Muscle layer of colon (tissue), 2 donors: Measurements from ENCODE around the gene KIAA0930.

Experiments
- H3K27ac ChIP-seq: one replicate; pipeline ENCODE4 v1.7.0; 2013; ENCODE audit warnings: low read depth, mild to moderate bottlenecking, low read length, moderate library complexity
- H3K27me3 ChIP-seq, 2 donors: one replicate each; pipeline ENCODE4 v1.7.0; 2013; ENCODE audit warnings: low read length in 2 of 2, mild to moderate bottlenecking in 2 of 2; ENCODE audit not compliant: insufficient read depth in 2 of 2, control insufficient read depth in 1 of 2
- H3K36me3 ChIP-seq: one replicate; pipeline ENCODE4 v1.7.0; 2013; ENCODE audit warnings: mild to moderate bottlenecking, low read length; ENCODE audit not compliant: insufficient read depth
- H3K4me1 ChIP-seq: one replicate; pipeline ENCODE4 v1.7.0; 2013; ENCODE audit warnings: mild to moderate bottlenecking, low read length; ENCODE audit not compliant: insufficient read depth
- H3K4me3 ChIP-seq, 2 donors: one replicate each; pipeline ENCODE4 v1.7.0; 2013; ENCODE audit warnings: low read length in 2 of 2, low read depth in 1 of 2, mild to moderate bottlenecking in 1 of 2, moderate library complexity in 1 of 2
- H3K9ac ChIP-seq: one replicate; pipeline ENCODE4 v1.7.0; 2013; ENCODE audit warnings: low read length
- H3K9me3 ChIP-seq: one replicate; pipeline ENCODE4 v1.7.0; 2013; ENCODE audit warnings: mild to moderate bottlenecking, low read length
- donor health status: abdominal sarcoma.
- donor health status: Adenocarcinoma of cecum.

Gene KIAA0930

DNA sequence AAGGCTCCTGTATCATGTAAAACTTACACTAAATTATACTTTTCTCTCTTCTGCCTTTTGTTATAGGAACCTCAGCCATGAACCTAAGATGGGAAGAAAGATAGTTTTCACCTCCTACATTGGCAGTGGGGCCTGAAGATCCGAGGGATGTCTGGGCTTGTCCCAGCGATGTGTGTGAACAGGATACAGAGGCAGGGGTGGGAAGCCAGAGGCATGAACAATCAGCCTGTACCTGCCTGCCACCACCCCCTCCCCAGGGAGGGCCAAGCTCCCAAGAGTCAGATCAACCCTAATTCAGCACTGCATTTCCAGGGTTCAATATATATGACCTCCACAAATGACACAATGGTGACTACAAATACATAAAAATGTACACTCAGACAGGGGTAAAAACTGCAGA lies 9.4 kb downstream of the KIAA0930 start:
- peaks cover 9% of the 10 kb centered on the region for H3K4me1 ChIP-seq
- no peaks in the 10 kb centered on the region for H3K9me3 ChIP-seq
- no peak overlapping the region for H3K4me3 ChIP-seq
- H3K27me3 ChIP-seq: no peaks in the 10 kb centered on the region
- H3K27ac ChIP-seq: no peak overlapping the region
- no peak overlapping the region for H3K9ac ChIP-seq
- H3K36me3 ChIP-seq: no peaks in the 10 kb centered on the region

DNA sequence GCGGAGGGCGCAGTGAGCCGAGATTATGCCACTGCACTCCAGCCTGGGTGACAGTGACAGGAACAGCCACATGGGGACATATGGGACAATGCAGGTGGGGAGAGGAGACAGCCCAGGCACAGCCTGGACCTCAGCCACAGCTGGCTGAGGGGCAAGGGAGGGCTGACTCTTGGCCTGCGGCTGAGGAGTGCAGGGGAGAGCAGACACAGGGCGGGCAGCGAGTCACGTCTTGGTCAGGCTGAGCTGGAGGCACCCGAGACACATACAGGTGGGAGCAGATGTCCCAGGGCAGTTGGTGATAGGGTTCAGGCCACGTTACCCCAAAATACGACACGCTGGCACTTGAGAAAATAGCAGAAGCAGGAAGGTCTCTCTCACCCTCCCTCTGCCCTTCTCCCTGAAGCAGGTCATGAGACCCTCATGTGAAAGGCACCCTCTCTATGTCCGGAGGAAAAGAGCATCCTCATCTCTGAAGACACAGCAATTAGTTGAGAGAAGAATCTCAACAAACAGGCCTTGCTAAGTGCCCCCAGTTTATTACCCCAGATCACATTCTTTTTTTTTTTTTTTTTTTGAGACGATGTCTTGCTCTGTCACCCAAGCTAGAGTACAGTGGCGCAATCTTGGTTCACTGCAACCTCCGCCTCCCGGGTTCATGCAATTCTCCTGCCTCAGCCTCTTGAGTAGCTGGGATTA lies 10.5 kb downstream of the KIAA0930 start:
- Histone ChIP-seq H3K27ac (no peak overlapping the region), H3K9ac (no peak overlapping the region), H3K9me3 (no peaks in the 10 kb centered on the region), H3K27me3 (no peaks in the 10 kb centered on the region), H3K4me1 (peaks cover 18% of the 10 kb centered on the region), H3K36me3 (no peaks in the 10 kb centered on the region), H3K4me3 (no peak overlapping the region)

- H3K36me3 ChIP-seq: no peaks in the 10 kb centered on the region
- H3K27me3 ChIP-seq: no peaks in the 10 kb centered on the region
- H3K9ac ChIP-seq: no peak overlapping the region
- no peak overlapping the region for H3K27ac ChIP-seq
- peaks cover 18% of the 10 kb centered on the region for H3K4me1 ChIP-seq
- no peak overlapping the region for H3K4me3 ChIP-seq
- H3K9me3 ChIP-seq: no peaks in the 10 kb centered on the region
These were observed 11.5 kb downstream of the KIAA0930 start for GRCh38 chr22:45229181-45229580.

DNA sequence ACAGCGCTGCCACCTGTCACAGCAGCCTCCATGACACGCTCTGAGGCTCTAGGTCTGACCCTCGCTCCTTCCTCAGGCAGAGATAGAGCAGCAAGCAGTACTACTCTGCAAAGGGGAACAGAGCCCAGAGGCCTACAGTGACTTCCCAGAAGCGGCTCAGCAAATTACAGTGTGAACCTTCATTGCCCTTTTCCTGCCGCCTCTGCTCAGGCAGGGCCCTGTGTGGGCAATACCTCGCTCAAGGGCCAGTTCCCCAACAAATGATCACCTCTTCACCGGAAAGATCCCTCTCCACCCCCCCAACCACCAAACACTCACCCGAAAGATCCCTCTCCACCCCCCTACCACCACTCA lies 12.3 kb downstream of the KIAA0930 start:
- Histone ChIP-seq H3K4me3 (no peak overlapping the region), H3K36me3 (no peaks in the 10 kb centered on the region), H3K9me3 (no peaks in the 10 kb centered on the region), H3K9ac (no peak overlapping the region), H3K27ac (no peak overlapping the region), H3K27me3 (no peaks in the 10 kb centered on the region), H3K4me1 (peaks cover 18% of the 10 kb centered on the region)

- peak overlapping the region; percentile 3 for H3K27ac ChIP-seq
- H3K9ac ChIP-seq: no peak overlapping the region
- no peaks in the 10 kb centered on the region for H3K9me3 ChIP-seq
- H3K27me3 ChIP-seq: no peaks in the 10 kb centered on the region
- H3K36me3 ChIP-seq: no peaks in the 10 kb centered on the region
- H3K4me3 ChIP-seq: no peak overlapping the region
- peaks cover 18% of the 10 kb centered on the region for H3K4me1 ChIP-seq
These were observed 12.9 kb downstream of the KIAA0930 start for GRCh38 chr22:45227645-45228400.

DNA sequence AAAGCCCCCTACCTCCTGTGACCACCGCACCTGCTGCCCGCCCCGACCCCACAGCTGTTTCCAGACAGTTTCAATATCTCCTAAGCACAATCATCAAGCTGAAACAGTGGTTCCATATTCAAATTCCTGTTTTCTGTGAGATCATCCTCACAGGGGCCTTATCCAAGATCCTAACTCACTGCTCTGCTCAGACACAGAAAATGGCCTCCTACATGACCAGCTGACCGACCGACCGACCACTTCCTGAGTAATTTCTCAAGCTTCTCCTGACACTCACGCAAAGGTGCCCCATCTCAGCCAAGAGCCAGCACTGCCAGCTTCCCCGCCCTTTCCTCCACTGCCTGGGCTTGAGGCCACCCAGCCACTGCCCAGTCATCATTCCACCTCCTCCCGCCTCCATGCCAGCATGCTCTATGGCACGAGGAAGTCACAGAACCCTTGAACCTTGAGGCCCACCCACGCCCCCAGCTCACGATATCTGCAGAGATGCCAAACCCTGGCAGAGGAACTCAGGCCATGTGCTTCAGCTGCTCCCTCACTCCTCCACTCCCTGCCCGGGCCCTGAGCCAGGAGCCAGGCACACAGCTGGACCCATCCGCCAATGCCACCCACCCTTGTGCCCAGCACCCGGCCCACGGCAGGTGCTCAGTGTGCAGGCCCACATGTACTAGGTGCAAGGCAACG lies 14.0 kb downstream of the KIAA0930 start:
- H3K27ac ChIP-seq: no peak overlapping the region
- H3K9me3 ChIP-seq: no peaks in the 10 kb centered on the region
- no peaks in the 10 kb centered on the region for H3K36me3 ChIP-seq
- peaks cover 18% of the 10 kb centered on the region for H3K4me1 ChIP-seq
- H3K4me3 ChIP-seq: no peak overlapping the region
- H3K27me3 ChIP-seq: no peaks in the 10 kb centered on the region
- H3K9ac ChIP-seq: no peak overlapping the region

DNA sequence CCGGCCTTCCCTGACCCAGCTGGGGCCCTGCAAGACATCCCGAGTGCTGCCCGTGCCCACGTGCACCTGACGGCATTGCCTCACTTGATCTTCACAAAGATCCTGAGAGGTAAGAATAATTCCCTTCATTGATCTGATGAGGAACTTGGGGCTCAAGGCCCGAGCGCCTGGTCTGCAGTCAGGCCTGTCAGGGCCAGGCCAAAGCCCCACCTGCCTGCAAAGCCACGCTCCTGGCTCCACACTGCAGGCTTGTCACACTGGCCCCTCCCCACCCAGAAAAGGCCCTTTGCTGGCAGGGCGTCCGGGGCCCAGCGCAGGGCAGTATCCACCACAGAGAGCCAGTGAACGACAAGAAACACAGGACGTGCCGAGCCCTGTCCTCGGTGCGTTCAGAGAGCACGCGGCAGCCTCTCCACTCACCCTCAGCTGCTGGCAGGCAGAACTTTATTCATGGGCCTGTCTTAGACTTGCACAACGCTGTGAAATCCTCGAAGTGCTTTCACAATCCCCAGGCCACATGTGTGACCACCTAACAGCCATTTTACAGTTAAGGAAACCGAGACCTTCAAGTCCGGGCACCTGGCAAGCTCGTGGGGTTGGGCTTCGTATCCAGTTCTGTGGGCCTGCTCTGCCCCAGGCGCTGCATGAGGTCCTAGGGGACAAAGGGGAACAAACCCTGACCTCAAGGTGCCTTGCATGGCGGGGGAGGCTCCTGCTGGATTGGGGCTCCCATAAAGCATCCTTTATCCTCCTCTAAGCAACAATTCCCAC lies 14.8 kb downstream of the KIAA0930 start:
- Histone ChIP-seq H3K4me1 (peaks cover 18% of the 10 kb centered on the region), H3K4me3 (no peak overlapping the region), H3K36me3 (no peaks in the 10 kb centered on the region), H3K27me3 (no peaks in the 10 kb centered on the region), H3K9ac (no peak overlapping the region), H3K9me3 (no peaks in the 10 kb centered on the region), H3K27ac (no peak overlapping the region)

DNA sequence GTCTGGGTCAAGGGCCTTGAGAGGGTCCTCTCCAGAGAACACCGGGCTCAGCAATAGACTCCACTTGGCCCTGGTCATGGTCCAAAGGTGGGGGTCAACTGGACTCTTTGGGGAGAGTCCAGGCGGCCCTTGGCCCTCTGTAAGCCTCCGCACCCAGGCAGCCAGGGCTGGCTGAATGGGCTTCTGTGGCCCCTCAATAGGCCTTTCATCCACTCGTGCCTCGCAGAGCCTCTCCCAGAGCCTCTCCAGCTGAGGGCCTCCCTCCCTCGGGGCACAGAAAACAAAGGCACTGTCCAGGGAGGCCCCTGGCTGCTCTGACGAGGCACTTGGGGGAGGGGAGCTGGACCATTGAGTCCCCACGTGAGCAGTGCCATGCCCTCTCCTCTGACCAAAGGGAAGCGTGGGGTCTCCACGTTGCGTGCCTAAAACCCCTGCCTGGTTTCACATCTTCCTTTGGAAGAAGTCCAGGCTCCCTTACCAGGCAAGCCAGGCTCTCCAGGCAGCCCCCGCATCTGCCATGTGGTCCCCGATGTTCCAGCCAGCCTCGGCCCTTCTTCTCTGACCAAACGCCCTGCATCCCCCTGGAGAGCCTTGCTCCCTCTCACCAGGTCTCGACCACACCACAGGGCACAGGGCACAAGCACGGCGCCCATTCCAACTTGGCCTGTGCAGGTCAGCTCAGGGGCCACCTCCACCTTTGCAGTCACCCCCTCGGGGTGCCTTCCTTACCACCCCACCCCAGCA lies 15.5 kb downstream of the KIAA0930 start:
- no peak overlapping the region for H3K27ac ChIP-seq
- peaks cover 18% of the 10 kb centered on the region for H3K4me1 ChIP-seq
- no peaks in the 10 kb centered on the region for H3K27me3 ChIP-seq
- no peak overlapping the region for H3K4me3 ChIP-seq
- H3K36me3 ChIP-seq: no peaks in the 10 kb centered on the region
- H3K9ac ChIP-seq: no peak overlapping the region
- no peaks in the 10 kb centered on the region for H3K9me3 ChIP-seq

DNA sequence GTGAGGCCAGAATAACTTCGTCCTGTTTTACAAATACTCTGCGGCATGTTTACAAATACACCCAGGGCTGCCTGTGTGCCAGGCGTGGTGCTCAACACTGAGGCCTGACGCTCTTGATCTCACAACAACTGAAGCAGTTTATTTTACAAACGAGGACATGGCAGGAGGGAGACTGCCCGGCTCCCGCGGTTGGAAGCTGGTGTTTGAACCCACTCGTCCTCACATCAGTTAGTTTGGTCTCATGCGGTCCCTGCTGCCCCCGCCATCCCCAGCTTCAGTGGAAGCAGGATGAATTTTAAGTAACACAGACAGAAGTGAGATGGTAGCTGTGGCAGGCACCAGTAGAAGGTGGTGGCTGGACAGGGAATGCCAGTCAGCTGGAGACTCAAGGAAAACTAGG lies 16.4 kb downstream of the KIAA0930 start:
- H3K9me3 ChIP-seq: no peaks in the 10 kb centered on the region
- H3K9ac ChIP-seq: no peak overlapping the region
- no peak overlapping the region for H3K4me3 ChIP-seq
- no peaks in the 10 kb centered on the region for H3K27me3 ChIP-seq
- H3K4me1 ChIP-seq: peaks cover 18% of the 10 kb centered on the region
- no peaks in the 10 kb centered on the region for H3K36me3 ChIP-seq
- no peak overlapping the region for H3K27ac ChIP-seq

DNA sequence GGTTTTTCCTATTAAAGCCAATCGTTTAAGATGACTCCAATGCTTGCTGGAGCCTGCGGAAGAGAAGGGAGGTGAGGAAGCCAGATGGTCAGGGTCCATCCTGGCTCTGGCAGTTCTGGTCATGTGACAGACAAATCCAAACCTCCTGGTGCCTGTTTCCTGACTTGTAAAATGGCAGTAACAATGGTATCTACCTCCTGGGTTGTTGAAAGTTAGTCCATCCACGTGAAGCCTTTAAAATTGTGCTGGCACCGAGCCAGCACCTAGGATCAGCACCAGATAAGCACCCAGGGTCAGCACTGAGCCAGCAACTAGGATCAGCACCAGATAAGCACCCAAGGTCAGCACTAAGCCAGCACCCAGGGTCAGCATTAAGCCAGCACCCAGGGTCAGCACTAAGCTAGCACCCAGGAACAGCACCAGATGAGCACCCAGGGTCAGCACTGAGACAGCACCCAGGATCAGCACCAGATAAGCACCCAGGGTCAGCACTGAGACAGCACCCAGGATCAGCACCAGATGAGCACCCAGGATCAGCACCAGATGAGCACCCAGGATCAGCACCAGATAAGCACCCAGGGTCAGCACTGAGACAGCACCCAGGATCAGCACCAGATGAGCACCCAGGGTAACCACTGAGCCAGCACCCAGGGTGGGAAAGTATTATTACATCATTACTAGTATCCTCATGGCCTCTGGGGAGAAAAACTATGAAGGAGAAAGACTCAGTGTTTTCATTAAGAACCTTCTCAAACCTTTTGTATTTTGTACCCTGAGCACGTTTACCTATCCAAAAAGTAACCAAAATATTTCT lies 17.2 kb downstream of the KIAA0930 start:
- Histone ChIP-seq H3K27me3 (no peaks in the 10 kb centered on the region), H3K36me3 (no peaks in the 10 kb centered on the region), H3K4me1 (peaks cover 18% of the 10 kb centered on the region), H3K9me3 (no peaks in the 10 kb centered on the region), H3K4me3 (no peak overlapping the region), H3K9ac (no peak overlapping the region), H3K27ac (no peak overlapping the region)
